ENCODE measurements around the gene CC2D1B.

Gene CC2D1B

DNA sequence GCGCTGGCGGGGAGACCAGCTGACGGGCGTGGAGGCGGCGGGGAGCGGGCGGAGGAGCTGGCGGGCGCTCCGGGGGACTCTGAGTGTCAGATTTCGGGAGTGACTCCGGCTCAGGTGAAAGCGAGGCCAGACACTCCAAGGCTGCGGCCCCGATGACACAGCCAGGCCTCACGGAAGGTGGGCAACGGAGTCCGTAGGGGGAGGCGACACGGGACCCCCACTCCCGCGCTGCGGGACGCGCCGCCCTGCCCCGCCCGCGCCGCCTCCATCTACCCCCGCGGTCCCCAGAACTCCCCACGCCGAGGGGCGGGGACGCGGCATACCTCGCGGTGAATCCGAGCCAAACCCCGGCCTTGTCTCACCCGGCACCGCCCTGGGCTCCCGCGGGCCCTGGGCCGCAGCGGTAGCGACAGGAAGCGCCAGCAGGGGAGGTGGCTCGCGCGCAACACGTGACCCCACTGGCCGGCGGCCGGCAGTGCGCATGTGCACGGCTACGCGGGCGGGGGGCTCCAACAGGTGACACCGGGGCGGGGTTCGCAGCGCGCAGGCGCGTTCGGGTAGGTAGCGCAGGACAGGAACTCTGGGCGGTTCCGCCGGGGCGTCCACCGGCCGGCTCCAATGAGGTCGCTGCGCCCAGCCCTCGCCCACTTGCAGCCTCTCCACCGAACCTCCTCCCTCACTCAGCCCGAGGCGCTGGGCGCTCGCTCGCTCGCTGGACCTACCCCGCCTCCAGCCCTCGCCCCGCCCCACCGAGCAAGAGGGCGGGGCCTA is at the start of gene CC2D1B:
TSS of gene CC2D1B (minus strand) at position 460 of the 771 bp plus-strand sequence. CDS start 1,585 bp downstream, outside the sequence.
- Histone ChIP-seq H3K36me3 (ENCODE audit: control insufficient read depth in 1 of 2, insufficient read depth in 2 of 2, low read length in 2 of 2) (peaks cover 13 to 24% of the 10 kb centered on the region in 2 donors), H3K27me3 (ENCODE audit: control insufficient read depth in 1 of 2, insufficient read depth in 2 of 2, low read length in 2 of 2) (no peaks in the 10 kb centered on the region), H3K27ac (ENCODE audit: low read depth, low read length) (peak within 1 kb of the TSS; percentile 74), H3K4me1 (ENCODE audit: control insufficient read depth in 1 of 2, insufficient read depth in 2 of 2, low read length in 2 of 2) (peaks cover 16 to 21% of the 10 kb centered on the region in 2 donors), H3K4me3 (ENCODE audit: low read depth in 1 of 2, low read length in 2 of 2) (peak within 1 kb of the TSS; percentile 91), H3K9ac (ENCODE audit: low read depth in 1 of 2, low read length in 2 of 2) (peak within 1 kb of the TSS; percentile 89 to 96), H3K9me3 (ENCODE audit: control insufficient read depth in 1 of 2, low read length in 2 of 2) (no peaks in the 10 kb centered on the region)

GRCh38 chr1:52414942-52415341 is 48.9 kb upstream of the CC2D1B start:
- no peaks in the 10 kb centered on the region for H3K9me3 ChIP-seq (ENCODE audit: control insufficient read depth in 1 of 2, low read length in 2 of 2)
- H3K27me3 ChIP-seq (ENCODE audit: control insufficient read depth in 1 of 2, insufficient read depth in 2 of 2, low read length in 2 of 2): no peaks in the 10 kb centered on the region
- no peak overlapping the region for H3K9ac ChIP-seq (ENCODE audit: low read depth in 1 of 2, low read length in 2 of 2)
- H3K36me3 ChIP-seq (ENCODE audit: control insufficient read depth in 1 of 2, insufficient read depth in 2 of 2, low read length in 2 of 2): peaks cover 48 to 75% of the 10 kb centered on the region in 2 donors
- no peak overlapping the region for H3K27ac ChIP-seq (ENCODE audit: low read depth, low read length)
- H3K4me3 ChIP-seq (ENCODE audit: low read depth in 1 of 2, low read length in 2 of 2): no peak overlapping the region
- H3K4me1 ChIP-seq (ENCODE audit: control insufficient read depth in 1 of 2, insufficient read depth in 2 of 2, low read length in 2 of 2): no peaks in the 10 kb centered on the region

- Histone ChIP-seq H3K9ac (ENCODE audit: low read depth in 1 of 2, low read length in 2 of 2) (no peak overlapping the region), H3K9me3 (ENCODE audit: control insufficient read depth in 1 of 2, low read length in 2 of 2) (no peaks in the 10 kb centered on the region), H3K27ac (ENCODE audit: low read depth, low read length) (no peak overlapping the region), H3K36me3 (ENCODE audit: control insufficient read depth in 1 of 2, insufficient read depth in 2 of 2, low read length in 2 of 2) (peaks cover 52 to 84% of the 10 kb centered on the region in 2 donors), H3K4me3 (ENCODE audit: low read depth in 1 of 2, low read length in 2 of 2) (no peak overlapping the region), H3K27me3 (ENCODE audit: control insufficient read depth in 1 of 2, insufficient read depth in 2 of 2, low read length in 2 of 2) (no peaks in the 10 kb centered on the region), H3K4me1 (ENCODE audit: control insufficient read depth in 1 of 2, insufficient read depth in 2 of 2, low read length in 2 of 2) (no peaks in the 10 kb centered on the region)
Measured at GRCh38 chr1:52413410-52413989, 47.5 kb upstream of the CC2D1B start.

GRCh38 chr1:52404975-52405338 is 39.0 kb upstream of the CC2D1B start:
- Histone ChIP-seq H3K27ac (ENCODE audit: low read depth, low read length) (peak overlapping the region; percentile 91), H3K36me3 (ENCODE audit: control insufficient read depth in 1 of 2, insufficient read depth in 2 of 2, low read length in 2 of 2) (peaks cover 12 to 28% of the 10 kb centered on the region in 2 donors), H3K4me3 (ENCODE audit: low read depth in 1 of 2, low read length in 2 of 2) (peak overlapping the region; percentile 93 to 98), H3K9me3 (ENCODE audit: control insufficient read depth in 1 of 2, low read length in 2 of 2) (no peaks in the 10 kb centered on the region), H3K27me3 (ENCODE audit: control insufficient read depth in 1 of 2, insufficient read depth in 2 of 2, low read length in 2 of 2) (no peaks in the 10 kb centered on the region), H3K9ac (ENCODE audit: low read depth in 1 of 2, low read length in 2 of 2) (peak overlapping the region; percentile 89 to 90), H3K4me1 (ENCODE audit: control insufficient read depth in 1 of 2, insufficient read depth in 2 of 2, low read length in 2 of 2) (peaks cover 19 to 21% of the 10 kb centered on the region in 2 donors)

DNA sequence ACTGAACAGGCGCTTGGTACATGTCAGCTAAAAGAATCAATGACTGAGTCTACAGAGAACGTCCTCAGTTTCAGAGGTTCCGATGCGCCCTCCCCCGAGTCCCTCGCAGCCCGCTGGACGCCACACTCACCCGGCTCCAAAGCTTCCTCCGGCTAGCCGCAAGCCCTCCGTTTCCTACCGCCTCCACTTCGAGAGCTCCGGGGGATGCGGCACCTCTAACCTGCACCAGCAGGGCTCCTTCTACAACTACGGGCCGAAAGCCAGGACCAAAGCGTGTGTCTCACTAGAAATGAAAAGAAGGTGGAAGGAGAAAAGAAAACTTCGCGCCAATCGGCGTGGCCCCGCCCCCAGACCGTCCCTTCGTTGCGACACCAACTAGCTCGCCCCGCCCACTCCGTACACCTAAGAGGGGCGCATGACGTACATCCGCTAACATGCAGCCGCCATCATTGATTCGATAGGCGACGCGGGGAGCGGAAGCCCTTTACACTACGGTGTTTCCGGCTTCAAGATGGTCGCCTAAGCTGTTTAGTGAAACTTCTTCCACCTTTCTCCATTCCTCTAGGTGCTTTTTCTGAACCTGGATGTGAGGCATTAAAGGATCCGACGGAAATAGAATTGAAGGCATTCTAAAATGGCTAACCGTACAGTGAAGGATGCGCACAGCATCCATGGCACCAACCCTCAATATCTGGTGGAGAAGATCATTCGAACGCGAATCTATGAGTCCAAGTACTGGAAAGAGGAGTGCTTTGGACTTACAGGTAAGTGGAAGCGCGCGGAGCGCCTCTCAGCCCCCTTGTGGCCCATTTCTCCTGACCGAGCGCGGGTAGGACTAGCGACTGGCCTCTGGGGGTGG is 38.3 kb upstream of the CC2D1B start, which contains the start of the genes ORC1 and PRPF38A:
TSS of gene ORC1 (minus strand) at position 308 of the 859 bp plus-strand sequence. CDS start 2,200 bp downstream, outside the sequence.
TSS of gene PRPF38A (plus strand) at position 487 of the 859 bp plus-strand sequence. CDS start at position 635, 148 bp downstream.
- Histone ChIP-seq H3K4me1 (ENCODE audit: control insufficient read depth in 1 of 2, insufficient read depth in 2 of 2, low read length in 2 of 2) (peaks cover 19 to 21% of the 10 kb centered on the region in 2 donors), H3K27me3 (ENCODE audit: control insufficient read depth in 1 of 2, insufficient read depth in 2 of 2, low read length in 2 of 2) (no peaks in the 10 kb centered on the region), H3K27ac (ENCODE audit: low read depth, low read length) (peak within 1 kb of the TSS; percentile 91), H3K9me3 (ENCODE audit: control insufficient read depth in 1 of 2, low read length in 2 of 2) (no peaks in the 10 kb centered on the region), H3K9ac (ENCODE audit: low read depth in 1 of 2, low read length in 2 of 2) (peak within 1 kb of the TSS; percentile 89 to 90), H3K36me3 (ENCODE audit: control insufficient read depth in 1 of 2, insufficient read depth in 2 of 2, low read length in 2 of 2) (peaks cover 12 to 23% of the 10 kb centered on the region in 2 donors), H3K4me3 (ENCODE audit: low read depth in 1 of 2, low read length in 2 of 2) (peak within 1 kb of the TSS; percentile 93 to 98)

DNA sequence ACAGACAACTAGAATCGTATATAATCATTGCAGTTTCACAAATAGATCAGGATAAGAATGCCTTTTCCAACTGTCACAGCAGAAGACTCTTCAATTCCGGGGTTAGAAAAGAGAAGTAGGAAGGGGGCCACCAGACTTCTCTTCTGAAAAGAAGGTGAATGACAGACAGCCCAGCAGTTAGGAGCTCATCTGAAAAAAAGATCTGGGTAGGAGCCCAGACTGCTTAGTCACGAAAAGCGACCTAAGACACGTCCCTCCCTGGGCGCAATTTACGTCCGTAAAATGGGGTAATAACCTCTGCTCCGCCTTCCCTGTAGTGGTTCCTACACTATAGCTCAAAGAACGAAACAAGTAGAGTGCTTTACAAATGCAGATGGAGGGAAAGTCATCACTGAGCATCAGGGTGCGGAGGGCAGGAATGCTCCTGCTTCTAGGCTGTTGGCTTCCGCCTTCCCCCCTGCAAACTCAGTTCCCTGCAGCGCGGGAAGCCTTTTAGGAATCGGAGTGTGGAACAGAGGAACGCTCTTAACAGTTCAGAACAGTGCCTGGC is 37.6 kb upstream of the CC2D1B start:
- peak overlapping the region; percentile 73 to 89 for H3K9ac ChIP-seq (ENCODE audit: low read depth in 1 of 2, low read length in 2 of 2)
- peaks cover 5 to 16% of the 10 kb centered on the region in 2 donors for H3K36me3 ChIP-seq (ENCODE audit: control insufficient read depth in 1 of 2, insufficient read depth in 2 of 2, low read length in 2 of 2)
- peak overlapping the region; percentile 93 to 98 for H3K4me3 ChIP-seq (ENCODE audit: low read depth in 1 of 2, low read length in 2 of 2)
- peaks cover 19 to 21% of the 10 kb centered on the region in 2 donors for H3K4me1 ChIP-seq (ENCODE audit: control insufficient read depth in 1 of 2, insufficient read depth in 2 of 2, low read length in 2 of 2)
- no peaks in the 10 kb centered on the region for H3K9me3 ChIP-seq (ENCODE audit: control insufficient read depth in 1 of 2, low read length in 2 of 2)
- no peaks in the 10 kb centered on the region for H3K27me3 ChIP-seq (ENCODE audit: control insufficient read depth in 1 of 2, insufficient read depth in 2 of 2, low read length in 2 of 2)
- H3K27ac ChIP-seq (ENCODE audit: low read depth, low read length): no peak overlapping the region

GRCh38 chr1:52402860-52403240 is 36.8 kb upstream of the CC2D1B start:
- Histone ChIP-seq H3K27ac (ENCODE audit: low read depth, low read length) (no peak overlapping the region), H3K9me3 (ENCODE audit: control insufficient read depth in 1 of 2, low read length in 2 of 2) (no peaks in the 10 kb centered on the region), H3K4me3 (ENCODE audit: low read depth in 1 of 2, low read length in 2 of 2) (peak overlapping the region; percentile 93 to 98), H3K36me3 (ENCODE audit: control insufficient read depth in 1 of 2, insufficient read depth in 2 of 2, low read length in 2 of 2) (peaks cover 0 to 11% of the 10 kb centered on the region in 2 donors), H3K27me3 (ENCODE audit: control insufficient read depth in 1 of 2, insufficient read depth in 2 of 2, low read length in 2 of 2) (no peaks in the 10 kb centered on the region), H3K9ac (ENCODE audit: low read depth in 1 of 2, low read length in 2 of 2) (no peak overlapping the region), H3K4me1 (ENCODE audit: control insufficient read depth in 1 of 2, insufficient read depth in 2 of 2, low read length in 2 of 2) (peaks cover 19 to 21% of the 10 kb centered on the region in 2 donors)

- H3K4me3 ChIP-seq (ENCODE audit: low read depth in 1 of 2, low read length in 2 of 2): no peak overlapping the region
- H3K4me1 ChIP-seq (ENCODE audit: control insufficient read depth in 1 of 2, insufficient read depth in 2 of 2, low read length in 2 of 2): peaks cover 12 to 16% of the 10 kb centered on the region in 2 donors
- no peak overlapping the region for H3K9ac ChIP-seq (ENCODE audit: low read depth in 1 of 2, low read length in 2 of 2)
- H3K9me3 ChIP-seq (ENCODE audit: control insufficient read depth in 1 of 2, low read length in 2 of 2): no peaks in the 10 kb centered on the region
- H3K36me3 ChIP-seq (ENCODE audit: control insufficient read depth in 1 of 2, insufficient read depth in 2 of 2, low read length in 2 of 2): peaks cover 0 to 6% of the 10 kb centered on the region in 2 donors
- no peaks in the 10 kb centered on the region for H3K27me3 ChIP-seq (ENCODE audit: control insufficient read depth in 1 of 2, insufficient read depth in 2 of 2, low read length in 2 of 2)
- H3K27ac ChIP-seq (ENCODE audit: low read depth, low read length): no peak overlapping the region
Measured at GRCh38 chr1:52400131-52400530, 34.1 kb upstream of the CC2D1B start.

DNA sequence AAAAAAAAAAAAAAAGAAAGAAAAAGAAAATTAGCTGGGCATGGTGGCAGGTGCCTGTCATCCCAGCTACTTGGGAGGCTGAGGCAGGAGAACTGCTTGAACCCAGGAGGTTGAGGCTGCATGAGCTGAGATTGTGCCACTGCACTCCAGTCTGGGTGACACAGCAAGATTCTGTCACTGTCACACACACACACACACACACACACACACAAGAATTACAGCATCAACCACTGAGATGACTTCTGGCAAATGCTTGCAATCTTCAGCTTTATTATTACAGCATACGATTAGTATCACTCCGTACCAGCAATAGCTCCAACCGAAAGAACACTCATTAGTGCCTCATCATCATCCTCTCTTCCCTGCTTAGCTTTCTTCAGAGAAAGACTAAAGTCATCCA is 33.6 kb upstream of the CC2D1B start:
- H3K4me3 ChIP-seq (ENCODE audit: low read depth in 1 of 2, low read length in 2 of 2): no peak overlapping the region
- peaks cover 12 to 16% of the 10 kb centered on the region in 2 donors for H3K4me1 ChIP-seq (ENCODE audit: control insufficient read depth in 1 of 2, insufficient read depth in 2 of 2, low read length in 2 of 2)
- H3K9ac ChIP-seq (ENCODE audit: low read depth in 1 of 2, low read length in 2 of 2): no peak overlapping the region
- H3K9me3 ChIP-seq (ENCODE audit: control insufficient read depth in 1 of 2, low read length in 2 of 2): no peaks in the 10 kb centered on the region
- peaks cover 0 to 6% of the 10 kb centered on the region in 2 donors for H3K36me3 ChIP-seq (ENCODE audit: control insufficient read depth in 1 of 2, insufficient read depth in 2 of 2, low read length in 2 of 2)
- no peak overlapping the region for H3K27ac ChIP-seq (ENCODE audit: low read depth, low read length)
- H3K27me3 ChIP-seq (ENCODE audit: control insufficient read depth in 1 of 2, insufficient read depth in 2 of 2, low read length in 2 of 2): no peaks in the 10 kb centered on the region
